ENCODE data around the gene RNF38.

The RNF38 gene

DNA sequence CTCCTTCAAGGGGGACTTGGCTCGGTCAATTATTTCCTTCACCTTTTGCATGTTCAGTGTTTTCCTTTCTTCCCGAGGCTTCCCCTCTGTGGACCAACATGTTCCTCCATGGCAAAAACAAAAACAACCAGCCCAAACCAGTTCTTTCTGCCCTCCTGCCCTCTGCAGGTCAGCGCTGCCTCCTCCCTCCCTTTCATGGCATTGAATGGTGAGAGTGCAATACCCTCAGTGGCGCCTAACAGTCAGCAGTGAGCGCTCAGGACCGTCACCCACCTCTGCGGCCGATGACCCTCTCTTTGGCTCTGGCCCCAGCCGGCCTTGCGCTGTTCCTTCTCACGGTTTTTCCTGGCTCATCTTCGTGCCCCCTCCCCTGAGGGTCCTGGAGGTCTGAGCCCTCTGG is 107.4 kb downstream of the RNF38 start:
- no peak for DNase-seq (ENCODE audit: low read depth)

DNA sequence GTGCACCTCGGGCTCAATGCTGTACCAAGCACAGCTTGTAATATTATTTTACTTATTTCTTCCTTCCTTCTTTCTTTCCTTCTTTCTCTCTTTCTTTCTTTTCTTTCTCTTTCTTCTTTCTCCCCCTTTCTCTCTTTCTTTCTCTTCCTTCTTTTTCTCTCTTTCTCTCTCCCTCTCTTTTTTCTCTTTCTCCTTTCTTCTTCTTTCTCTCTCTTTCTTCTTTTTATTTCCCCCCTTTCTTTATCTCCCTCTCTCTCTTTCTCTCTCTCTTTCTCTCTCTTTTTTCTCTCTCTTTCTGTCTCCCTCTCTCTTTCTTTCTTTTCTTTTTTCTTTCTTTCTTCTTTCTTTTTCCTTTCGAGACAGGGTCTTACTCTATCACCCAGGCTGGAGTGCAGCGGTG is 109.1 kb downstream of the RNF38 start:
- DNase-seq (ENCODE audit: low read depth), result no peak

DNA sequence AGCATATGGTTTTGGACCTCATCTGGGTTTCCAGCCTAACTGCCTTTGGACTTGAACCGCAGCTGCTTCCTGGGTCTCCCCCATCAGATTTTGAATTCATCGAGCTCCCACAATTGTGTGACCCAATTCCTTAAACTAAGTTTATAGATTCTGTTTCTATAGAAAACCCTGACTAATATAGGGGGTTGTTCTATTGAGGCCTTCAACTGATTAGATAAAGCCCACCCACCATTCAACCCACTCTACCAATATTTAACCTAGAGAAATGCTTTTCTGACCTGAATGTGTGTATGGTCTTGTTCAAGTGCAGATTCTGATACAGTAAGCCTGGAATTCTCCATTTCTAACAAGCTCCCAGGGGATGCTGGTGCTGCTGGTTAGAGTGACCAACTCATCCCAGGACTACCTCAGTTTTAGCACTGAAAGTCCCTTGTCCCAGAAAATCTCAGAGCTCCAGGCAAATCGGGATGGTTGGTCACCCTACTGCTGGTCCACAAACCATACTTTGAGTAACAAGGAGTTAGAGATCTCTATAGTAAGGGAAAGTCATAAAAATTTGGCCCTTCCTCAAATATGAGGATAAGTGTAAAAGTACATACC is 110.1 kb downstream of the RNF38 start:
- DNase-seq (ENCODE audit: low read depth), result no peak

DNA sequence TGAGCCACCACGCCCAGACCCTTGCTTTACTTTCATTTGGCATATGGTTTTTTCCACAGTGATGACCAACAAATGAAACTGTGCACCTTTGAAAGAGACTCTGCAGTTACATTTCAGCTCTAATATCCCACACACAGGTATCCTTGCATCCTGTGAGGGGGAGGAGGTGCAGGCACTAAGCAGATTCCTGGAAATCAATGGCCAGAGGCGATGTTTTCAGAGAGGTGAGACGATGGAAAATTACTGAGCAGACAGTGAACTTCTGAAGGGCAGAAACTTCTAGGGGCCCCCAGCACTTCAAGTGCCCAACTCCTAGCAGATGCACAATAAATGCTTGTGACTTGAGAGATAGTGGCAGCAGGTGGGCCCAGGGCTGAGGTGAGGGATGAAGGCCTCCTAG is 112.0 kb downstream of the RNF38 start:
- no peak for DNase-seq (ENCODE audit: low read depth)

Data from non-pigmented ciliary epithelial cell (primary cell).